Left hindlimb (tissue), 1 donor: ENCODE measurements around the gene NEK9.
"Not testable (repeated sequence)": the region's sequence is repeated elsewhere in the genome, so short reads cannot be mapped to it uniquely, and the experiment has no call there.

Experiments used
- DNase-seq: peaks from one replicate; pipeline ENCODE4 v3.0.0-alpha.2; 2018

Gene NEK9

DNA sequence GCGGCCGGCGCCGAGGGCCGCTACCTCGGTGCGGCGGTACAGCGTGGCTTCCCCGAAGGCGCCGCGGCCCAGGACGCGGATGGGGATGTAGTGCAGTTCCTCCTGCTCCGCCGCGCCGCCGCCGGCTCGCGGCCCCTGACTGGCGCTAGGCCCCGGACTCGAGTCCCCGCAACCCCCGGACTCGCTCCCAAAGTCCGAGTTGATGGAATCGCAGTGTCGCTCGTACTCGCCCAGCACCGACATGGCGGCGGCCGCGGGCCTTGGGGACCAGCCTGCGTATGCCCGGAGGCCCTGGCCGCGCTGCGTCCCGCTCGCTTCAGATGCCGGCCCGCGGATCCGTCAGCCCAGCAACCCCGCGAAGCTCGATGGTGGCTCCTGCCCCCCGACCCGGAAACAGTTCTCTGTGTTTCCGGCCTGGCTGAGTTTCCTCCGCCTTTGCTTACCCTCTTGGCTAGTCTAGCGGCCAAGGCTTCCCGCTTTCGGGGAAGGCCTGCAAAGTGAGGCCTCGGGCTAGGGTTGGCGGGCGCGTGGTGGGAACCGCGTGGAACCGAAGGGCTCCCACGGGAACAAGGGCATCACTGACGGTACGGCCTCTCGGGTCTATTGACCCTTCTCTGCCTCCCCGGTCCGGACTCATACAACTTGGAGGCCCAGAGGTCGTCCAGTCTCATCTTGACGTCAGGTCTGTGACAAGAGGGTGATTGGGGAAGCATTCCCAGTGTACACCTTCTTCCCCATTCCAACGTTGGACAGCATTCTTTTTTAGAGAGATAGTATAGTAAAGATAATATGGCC lies at the start of gene NEK9:
Gene NEK9 (minus strand): TSS at position 370 of the 795 bp plus-strand sequence. CDS start 127 bp downstream, at position 243.
- peak; percentile 95 for DNase-seq

DNA sequence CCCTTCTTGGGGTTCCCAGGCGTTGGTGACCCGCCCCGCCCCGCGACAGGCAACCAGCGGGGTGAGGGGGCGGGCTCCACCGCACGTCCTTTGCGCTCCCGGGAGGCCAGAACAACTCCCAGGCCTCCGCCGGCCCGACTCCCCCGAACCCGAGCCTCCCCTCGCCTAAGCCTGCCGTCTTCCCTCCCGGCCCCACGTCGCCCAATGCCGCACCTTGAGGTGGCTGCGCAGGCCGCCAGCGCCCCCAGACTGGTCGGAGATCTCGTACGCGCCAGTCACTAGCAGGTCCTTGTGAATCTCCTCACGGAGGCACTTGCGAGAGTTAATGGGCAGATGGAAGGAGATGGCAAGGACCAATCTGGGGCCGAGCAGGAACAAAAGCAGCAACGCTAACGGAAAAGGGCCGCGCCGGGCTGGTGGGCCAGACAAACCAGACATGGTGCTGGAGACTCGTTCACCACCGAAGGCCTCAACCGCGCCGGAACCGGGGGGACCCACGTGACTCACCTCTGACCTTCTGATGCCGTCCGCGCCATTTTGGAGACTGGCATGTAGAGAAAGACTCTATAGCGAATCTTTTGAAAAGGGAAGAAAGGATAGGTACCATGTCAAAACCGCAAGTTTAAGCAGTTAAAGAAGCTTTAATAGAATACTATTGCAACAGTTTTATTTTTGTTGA lies 49.4 kb upstream of the NEK9 start, which contains the start of gene TMED10:
Gene TMED10 (minus strand): TSS at position 471 of the 679 bp plus-strand sequence. CDS start 33 bp downstream, at position 438.
- peak; percentile 92 for DNase-seq

DNA sequence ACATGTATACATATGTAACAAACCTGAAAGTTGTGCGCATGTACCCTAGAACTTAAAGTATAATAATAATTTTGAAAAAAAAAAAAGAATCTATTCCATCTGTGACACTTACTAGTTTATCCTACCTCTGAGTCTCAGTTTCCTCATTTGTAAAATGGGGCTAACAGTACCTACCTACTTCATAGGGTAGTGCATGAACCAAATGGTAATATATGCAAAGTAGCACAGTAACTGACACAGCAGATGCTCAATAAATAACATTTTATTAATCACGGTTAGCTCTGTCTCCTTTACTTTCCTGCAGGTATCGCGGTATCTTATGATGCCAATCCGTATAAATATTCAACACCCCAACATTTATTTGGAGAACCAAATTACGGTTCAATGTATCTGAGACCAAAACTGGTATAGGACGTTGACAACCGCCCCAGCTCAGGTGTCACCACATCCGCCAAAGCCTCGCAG lies 48.9 kb upstream of the NEK9 start:
- no peak for DNase-seq

DNA sequence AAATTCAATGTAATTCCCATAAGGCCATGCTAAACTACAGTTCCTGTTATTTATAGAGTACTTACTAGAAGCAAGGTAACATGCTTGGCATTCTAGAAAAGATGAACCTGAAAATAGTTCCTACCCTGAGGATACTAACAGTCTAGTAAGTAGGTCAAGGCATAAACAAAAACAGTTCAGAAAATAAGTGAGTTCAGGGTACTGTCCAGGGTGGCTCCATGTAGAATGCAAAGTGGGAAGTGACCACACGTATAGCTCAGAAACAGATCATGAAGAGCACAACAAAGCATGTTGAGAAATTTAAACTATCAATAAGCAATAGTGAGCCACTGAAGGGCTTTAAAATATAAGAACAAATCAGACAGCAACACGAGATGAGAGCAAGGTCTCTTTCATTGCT lies 47.2 kb upstream of the NEK9 start:
- DNase-seq, result no peak

DNA sequence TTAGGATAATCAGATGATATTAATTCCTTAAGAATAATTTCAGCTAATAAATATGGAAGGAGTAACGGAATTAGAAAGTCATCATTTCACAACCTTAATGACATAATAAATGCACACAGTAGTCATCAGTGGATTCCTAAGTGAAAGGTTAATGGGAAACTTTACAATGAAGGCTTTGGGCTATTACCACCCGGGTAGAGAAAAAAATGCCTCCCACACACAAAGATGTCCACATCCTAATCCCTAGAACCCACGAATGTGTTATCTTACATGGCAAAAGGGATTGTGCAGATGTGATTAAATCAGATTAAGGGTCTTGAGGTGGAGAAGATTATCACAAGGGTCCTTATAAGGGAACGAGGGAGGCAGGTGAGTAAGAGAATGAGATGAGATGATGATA lies 43.9 kb upstream of the NEK9 start:
- DNase-seq, result no peak

DNA sequence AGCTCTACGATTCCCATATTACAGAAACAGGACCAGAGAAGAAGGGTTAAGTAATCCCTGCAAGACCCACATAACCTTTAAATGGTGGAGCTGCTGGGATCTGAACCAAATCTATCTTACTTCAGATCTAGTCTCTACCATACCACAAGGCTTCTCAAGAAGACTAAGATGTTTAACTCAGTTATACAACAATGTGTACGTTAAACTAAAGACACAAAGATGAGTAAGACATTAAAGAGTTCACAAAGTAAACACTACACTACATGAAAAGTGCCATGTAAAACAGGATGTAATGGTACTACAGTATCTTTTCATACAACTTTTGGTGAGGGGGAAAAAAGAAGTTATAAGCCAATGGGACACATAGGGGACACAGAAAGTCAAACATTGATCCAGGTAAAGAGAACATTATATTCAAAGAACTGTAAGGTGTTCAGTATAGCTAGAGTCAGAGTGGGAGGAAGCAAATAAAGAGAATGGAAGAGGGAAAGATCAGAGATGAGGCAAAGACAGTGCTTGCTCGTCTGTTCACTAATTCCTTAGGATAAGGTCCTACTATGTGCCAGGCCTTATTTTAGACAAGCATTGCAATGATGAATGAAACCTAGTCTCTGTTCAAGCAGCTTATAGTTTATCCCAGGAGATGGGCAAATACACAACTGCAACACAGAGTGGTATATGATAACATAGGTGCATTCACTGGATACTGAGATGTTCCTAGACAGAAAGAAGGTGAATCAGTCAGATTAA lies 41.9 kb upstream of the NEK9 start:
- no peak for DNase-seq

DNA sequence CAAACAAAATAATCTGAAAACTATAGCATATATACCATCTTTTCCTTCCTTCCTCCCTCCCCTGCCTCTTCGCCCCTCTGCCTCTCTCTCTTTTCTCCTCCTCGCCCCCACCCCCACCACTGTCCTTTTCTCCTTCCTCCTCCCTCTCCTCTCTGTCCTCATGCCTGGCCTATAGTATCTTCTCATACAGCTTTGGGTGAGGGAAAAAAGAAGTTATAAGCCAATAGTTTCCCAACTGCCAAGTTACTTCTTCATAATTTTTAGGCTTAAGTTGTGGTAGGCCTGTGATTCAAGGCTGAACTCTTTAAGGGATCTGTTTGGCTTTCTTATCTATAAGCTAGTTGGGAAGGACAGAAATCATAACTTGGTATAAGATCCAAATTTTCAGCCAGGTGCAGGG lies 40.5 kb upstream of the NEK9 start:
- DNase-seq, result no peak

DNA sequence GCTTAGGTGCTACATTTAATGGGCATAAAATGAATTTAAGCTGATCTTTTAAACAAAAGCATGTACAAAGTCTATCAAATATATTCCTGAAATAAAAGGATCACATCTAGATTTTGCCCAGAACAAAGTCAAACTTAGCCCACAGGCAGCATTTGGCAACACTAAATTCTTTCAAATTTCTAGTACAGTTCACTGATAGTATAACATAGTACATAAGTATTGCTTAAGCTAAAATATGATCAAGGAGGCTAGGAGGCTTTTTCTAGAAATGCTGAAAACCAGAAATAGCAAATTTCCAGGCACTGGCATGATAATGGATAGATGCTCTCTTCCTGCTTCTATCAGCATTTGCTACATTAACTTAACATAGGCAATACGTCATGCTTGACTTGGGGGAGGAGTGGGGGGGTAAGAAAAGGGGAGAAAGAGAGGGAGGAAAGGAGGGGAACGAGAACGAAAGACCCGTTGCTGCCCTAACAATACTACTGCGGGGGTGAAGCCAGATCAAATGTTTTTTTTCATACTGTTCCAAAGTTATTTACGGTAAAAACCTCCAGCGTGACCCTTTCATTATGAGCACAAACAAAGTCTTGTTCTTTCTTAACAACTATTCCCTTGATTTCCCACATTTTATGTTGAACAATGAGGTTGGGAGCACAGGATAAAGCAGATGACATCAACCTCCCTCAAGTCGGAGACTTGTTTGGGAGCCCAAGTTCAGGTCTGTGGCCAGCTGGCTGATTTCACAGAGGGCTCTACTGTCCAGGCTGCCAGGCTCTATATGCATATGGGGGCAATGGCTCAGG lies 38.9 kb upstream of the NEK9 start:
- peak; percentile 48 for DNase-seq

DNA sequence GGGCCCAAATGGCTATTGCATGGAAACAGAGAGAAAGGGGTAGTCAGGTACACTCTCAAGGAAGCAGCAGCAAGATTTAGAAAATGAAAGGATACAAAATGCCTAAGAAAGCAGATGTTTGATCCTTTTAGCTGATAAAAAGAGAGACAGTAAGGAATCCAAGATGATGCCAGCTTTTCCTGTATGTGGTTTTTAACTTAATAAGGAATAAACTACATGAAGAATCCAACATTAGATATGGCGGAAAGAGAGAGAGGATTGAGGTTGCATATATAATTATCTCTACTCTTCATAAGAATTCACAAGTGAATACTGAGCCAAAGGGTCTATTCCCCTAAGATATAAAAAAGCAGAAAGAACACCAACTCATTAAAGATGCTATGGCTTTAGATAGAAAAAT lies 38.0 kb upstream of the NEK9 start:
- no peak for DNase-seq

DNA sequence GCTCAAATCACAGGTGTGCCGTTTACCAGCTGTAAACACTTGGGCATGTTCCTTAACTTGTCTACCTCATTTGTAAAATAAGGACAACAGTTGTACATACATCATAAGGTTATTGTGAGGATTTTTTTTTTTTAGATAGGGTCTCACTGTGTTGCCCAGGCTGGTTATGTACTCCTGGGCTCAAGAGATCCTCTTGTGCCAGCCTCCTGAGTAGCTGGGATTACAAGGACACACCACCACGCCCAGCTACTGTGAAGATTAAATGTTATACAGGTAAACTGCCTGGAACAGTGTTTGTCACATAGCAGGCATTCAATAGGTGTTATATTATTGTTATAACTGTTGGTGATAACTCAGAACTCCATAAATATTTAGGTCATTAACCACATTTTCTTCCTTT lies 36.8 kb upstream of the NEK9 start:
- no peak for DNase-seq

DNA sequence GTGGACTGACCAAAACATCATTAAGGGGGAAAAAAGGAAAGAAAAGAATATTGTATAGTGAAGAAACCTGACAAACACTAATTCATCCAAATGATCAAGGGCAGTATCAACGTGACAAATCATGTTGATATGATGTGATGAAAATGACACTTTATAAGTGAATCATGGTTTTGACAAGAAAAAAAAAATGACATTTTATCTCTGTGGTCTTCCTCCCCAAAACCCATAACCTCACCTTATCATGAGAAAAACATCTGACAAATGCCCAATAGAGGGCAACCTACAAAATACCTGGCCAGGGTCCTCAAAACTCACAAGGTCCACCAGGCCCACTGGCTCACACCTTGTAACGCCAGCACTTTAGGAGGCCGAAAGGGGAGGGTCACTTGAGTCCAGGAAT lies 35.8 kb upstream of the NEK9 start:
- no peak for DNase-seq

DNA sequence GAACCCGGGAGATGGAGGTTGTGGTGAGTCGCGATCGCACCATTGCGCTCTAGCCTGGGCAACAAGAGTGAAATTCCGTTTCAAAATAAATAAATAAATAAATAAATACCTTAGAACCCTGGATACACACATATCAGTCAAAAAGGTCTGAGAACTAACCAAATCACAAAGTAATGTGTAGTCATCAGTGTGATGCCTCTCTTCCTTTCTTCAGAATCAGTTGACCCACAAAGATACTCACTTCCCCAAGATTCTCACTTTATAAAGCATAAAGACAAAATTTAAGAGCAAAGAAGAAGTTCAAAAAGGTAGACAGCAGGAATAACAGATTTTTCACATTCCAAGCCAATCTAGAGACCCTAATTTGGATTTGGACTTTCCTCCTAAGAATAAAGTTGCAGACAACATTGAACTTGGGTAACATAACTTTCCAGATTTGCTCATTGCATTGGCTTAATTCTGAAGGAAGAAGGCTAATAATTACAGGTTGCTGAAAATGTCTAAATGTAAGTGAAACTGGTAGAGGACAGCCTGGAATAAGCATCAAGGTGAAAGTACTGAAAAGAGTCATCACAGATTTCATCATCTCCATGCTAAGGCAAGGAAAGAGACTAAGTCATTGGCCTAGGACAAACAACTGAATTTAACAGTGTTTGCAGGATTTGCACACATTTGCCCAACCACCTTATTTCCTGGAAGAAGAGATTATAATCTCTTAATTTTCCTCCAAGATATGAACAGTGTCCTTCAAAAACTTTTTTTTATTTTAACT lies 32.2 kb upstream of the NEK9 start:
- no peak for DNase-seq

DNA sequence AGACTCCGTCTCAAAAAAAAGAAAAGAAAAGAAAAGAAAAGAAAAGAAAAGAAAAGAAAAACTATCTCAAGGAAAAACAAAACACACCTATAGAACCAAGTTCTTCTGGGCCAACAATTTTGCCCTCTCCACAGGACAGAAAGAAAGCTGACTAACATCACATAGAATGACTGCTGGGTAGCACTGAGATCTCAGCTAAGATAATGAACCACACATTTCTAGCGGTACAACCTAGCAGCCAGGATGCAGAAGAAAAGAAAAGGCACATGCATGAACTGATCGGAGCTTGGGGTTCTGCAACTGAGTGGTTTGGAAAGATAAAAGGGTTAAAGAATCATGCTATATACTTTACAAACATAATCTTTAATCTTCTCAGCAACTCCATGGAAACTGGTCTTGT lies 30.1 kb upstream of the NEK9 start:
- DNase-seq, result no peak

DNA sequence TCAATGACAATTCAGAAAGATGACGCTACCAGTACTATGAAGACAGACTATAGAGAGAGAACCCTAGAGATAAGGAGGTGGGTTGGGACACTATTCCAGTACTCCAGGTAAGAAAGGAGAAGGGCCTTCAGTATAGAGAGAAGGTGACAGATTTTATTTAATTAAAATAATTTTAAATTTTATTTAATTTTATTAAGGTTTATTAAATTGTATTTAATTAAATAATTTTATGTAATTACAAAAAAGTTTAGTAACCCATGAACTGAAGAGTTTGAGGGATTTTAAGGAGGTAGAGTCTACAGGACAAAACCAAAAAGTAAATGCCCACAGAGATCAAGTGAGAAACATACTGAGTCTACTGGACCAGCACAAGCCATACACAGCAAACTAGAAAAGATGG lies 29.3 kb upstream of the NEK9 start:
- no peak for DNase-seq

DNA sequence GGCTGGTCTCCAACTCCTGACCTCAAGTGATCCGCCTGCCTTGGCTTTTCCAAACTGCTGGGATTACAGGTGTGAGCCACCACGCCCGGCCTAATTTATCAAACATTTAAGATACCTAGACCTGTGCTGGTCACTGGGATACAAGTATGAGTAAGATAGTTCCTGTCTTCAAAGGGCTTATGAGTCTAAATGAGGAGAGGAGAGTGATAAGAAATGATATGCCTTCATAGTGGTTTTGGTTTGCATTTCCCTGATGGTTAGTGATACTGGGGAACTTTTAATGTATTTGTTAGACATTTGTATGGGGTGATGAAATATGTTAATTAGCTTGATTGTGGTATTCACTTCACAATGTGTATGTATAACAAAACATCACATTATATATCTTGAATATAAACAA lies 28.3 kb upstream of the NEK9 start:
- DNase-seq, result no peak

DNA sequence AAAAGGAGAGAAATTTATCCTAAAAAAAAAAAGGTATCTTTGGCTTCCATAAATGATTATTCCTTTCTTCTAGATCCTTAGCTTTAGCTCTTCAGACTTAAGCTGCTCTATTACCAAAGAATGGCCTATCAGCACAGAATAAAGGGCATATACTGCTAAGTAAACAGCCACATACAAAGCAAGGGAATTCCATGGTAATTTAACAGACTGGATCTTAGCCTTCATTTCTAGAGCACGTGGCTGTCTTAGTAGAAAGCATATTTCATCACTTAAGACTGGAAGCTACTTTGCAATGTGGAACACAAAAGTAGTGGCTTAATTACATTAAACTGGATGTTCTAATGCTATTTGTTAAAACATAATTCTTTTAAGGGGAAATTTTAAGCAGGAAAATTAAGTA lies 26.4 kb upstream of the NEK9 start:
- DNase-seq, result no peak

DNA sequence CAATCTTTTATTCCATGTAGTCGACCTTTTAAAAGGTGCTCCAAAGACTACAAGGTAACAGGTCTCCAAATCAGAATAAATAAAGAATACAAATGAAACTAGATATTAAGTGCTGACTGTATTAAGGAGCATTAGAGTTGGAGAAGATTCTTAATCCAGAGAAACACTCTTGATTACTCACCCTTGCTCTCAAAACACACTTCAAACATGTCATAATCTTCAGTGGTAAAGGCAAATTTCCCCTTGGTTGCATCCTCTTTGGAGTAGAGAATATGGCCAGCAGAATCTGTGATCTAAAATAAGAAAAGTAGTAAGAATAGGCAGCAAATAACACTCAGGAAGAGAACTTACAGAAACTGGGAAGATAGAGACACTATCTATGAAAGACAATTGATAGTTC lies 25.0 kb upstream of the NEK9 start:
- no peak for DNase-seq

DNA sequence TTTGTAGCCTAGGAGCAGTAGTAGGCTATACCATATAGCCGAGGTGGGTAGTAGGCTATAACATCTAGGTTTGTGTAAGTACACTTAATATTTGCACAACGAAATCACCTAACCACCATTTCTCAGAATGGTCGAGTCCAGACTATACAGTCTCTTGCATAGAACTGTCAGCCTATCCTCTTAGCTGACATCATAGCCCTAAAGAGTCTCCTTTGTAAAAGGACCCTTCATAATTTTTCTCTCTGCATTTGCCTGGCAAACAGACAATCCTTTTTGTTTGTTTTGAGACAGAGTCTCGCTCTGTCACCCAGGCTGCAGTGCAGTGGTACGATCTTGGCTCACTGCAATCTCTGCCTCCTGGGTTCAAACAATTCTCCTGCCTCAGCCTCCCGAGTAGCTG lies 23.8 kb upstream of the NEK9 start:
- not testable (repeated sequence) for DNase-seq

DNA sequence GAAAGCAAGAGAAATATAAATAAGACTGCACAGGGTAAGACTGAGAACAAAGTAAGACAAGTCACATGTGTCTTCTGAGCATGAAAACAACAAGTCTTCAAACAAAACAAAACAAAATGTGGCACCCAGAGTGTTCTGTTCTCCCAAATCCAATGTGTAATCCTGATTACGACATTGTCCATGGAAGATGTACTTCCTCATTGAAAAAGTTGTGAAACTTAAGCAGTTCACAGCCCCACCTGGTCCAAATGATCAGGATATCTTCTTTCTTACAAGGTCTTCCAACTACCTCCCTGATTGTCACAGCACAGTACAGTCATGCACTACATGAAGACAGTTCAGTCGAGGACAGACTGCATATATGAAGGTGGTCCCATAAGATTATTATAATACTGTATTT lies 23.3 kb upstream of the NEK9 start:
- DNase-seq, result no peak

DNA sequence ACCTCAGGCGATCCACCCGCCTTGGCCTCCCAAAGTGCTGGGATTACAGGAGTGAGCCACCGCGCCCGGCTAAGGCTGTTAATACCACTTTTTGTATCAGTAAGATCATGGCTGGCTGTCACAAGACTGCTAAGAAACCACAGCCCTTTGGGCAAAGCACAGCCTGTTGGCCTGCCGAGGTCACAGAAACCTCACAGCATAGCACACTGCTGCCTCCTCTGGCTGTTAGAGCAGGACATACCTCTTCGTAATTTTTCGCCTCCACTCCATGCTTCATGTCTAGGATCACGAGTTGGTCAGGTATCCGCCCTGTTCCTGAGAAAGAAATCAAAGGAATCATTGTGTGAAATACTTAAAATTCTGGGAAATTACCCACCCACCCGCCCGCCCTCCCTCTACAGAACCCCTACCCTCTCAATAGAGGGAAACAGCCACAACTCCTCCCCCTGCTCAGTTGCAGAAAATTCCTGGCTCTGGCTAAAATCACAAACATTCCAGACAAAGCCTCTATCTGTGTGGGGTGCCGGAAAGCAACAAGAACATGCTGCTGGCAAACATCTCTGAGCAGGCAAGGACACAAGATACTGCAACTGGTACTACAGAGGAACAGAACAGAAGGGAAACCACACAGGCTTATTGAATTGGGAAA lies 20.7 kb upstream of the NEK9 start:
- peak; percentile 73 for DNase-seq

DNA sequence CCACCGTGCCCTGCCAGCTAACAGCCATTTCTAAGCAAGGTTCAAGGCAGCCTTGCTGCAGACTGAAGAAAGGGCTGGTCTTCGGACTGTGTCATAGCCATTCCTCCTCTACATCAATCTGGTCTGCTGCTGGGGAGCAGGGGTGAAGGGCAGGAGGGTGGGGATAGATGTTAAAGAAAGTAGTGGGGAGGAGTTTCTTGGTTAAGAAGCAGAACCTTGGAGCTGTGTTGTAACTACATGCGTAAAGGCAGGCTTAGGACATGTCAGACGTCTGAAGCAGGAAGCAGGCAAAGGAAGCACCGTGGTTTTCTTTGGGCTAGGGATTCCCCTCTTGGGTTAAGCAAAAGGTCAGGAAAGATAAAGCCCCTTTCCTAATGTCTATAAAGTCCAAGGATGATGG lies 18.1 kb upstream of the NEK9 start:
- no peak for DNase-seq
